Endothelial cell of umbilical vein (primary cell): Measurements from ENCODE around the gene VPS8.

ENCODE experiments used
- EZH2 ChIP-seq: IDR thresholded peaks from 2 replicates; pipeline ENCODE4 v1.6.1; 2012; ENCODE audit warnings: borderline replicate concordance, low read depth, mild to moderate bottlenecking, moderate library complexity, low read length, inconsistent platforms; ENCODE audit not compliant: severe bottlenecking
- MYC ChIP-seq: IDR thresholded peaks from one replicate; pipeline ENCODE4 v1.6.1; 2011; ENCODE audit warnings: mild to moderate bottlenecking, low read depth, low read length
- POLR2A ChIP-seq: IDR thresholded peaks from 2 replicates; pipeline ENCODE4 v1.6.1; 2012; ENCODE audit warnings: low read depth, mild to moderate bottlenecking, control low read depth, low read length
- POLR2AphosphoS5 ChIP-seq: IDR thresholded peaks from 2 replicates; pipeline ENCODE4 v1.6.1; 2012; ENCODE audit warnings: low read depth, mild to moderate bottlenecking, control low read depth, low read length, moderate library complexity; ENCODE audit not compliant: insufficient read depth
- TF ChIP-seq, protein P1 (sequence below), 2 donors: IDR thresholded peaks; 1 replicate in 1 of 2; 2 replicates in 1 of 2; pipeline ENCODE4 v1.5.1; 2011; ENCODE audit warnings: low read length in 2 of 2, mild to moderate bottlenecking in 2 of 2, moderate library complexity in 2 of 2, control low read depth in 1 of 2, inconsistent platforms in 1 of 2, low read depth in 1 of 2; ENCODE audit not compliant: insufficient read depth in 1 of 2; ENCODE audit errors: extremely low read depth in 1 of 2
- TF ChIP-seq, protein P2 (sequence below): IDR thresholded peaks from 2 replicates; pipeline ENCODE4 v1.6.1; 2011; ENCODE audit not compliant: insufficient read depth, insufficient read length

DNA sequence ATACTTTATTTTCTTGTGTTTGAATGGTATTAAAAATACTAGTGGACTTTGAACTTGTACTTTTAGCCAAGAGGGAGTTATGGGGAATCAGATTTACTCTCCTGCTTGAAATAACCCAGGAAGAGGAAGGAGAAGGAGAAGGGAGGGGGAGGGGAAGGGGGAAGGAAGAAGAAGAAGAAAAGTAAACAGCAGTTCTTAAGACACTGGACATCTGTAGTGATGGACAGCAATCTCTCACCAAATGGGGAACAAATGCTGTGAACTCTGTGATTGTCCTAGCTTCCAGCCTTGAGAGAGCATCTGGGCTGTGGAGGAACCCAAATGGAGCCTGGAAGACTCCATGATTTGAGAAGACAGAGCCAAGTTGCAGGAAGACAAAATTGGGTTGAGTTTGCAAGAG lies 52.0 kb downstream of the VPS8 start:
- TF ChIP-seq, protein P1, sequence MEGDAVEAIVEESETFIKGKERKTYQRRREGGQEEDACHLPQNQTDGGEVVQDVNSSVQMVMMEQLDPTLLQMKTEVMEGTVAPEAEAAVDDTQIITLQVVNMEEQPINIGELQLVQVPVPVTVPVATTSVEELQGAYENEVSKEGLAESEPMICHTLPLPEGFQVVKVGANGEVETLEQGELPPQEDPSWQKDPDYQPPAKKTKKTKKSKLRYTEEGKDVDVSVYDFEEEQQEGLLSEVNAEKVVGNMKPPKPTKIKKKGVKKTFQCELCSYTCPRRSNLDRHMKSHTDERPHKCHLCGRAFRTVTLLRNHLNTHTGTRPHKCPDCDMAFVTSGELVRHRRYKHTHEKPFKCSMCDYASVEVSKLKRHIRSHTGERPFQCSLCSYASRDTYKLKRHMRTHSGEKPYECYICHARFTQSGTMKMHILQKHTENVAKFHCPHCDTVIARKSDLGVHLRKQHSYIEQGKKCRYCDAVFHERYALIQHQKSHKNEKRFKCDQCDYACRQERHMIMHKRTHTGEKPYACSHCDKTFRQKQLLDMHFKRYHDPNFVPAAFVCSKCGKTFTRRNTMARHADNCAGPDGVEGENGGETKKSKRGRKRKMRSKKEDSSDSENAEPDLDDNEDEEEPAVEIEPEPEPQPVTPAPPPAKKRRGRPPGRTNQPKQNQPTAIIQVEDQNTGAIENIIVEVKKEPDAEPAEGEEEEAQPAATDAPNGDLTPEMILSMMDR (IDR thresholded peaks at IDR 0.05; ENCODE audit: extremely low read depth in 1 of 2, insufficient read depth in 1 of 2, low read depth in 1 of 2, low read length in 2 of 2) = no peak
- TF ChIP-seq MYC (no peak), POLR2AphosphoS5 (no peak), EZH2 (no peak), POLR2A (no peak)
- TF ChIP-seq, protein P2, sequence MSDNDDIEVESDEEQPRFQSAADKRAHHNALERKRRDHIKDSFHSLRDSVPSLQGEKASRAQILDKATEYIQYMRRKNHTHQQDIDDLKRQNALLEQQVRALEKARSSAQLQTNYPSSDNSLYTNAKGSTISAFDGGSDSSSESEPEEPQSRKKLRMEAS = no peak
